H9 (cell line): ENCODE results near the gene CBLB. TPM values are rescaled to one million over a fixed set of nuclear protein-coding genes. Genes with fewer than 3 reads are reported as not detected.
A peak's percentile ranks its signal among the peaks of the same experiment; 100 is the strongest.

Source experiments
- DNase-seq: peaks from one replicate; pipeline ENCODE4 v3.0.0-alpha.2; 2017
- H2AFZ ChIP-seq: one replicate; pipeline ENCODE4 v1.6.1; 2013; ENCODE audit warnings: mild to moderate bottlenecking, low read length, control low read depth, moderate library complexity
- H2AK5ac ChIP-seq: 2 replicates; pipeline ENCODE4 v1.6.1; 2013; ENCODE audit warnings: low read length, control low read depth, mixed read lengths; ENCODE audit not compliant: insufficient read length
- H2BK120ac ChIP-seq: one replicate; pipeline ENCODE4 v1.6.1; 2013; ENCODE audit warnings: low read depth, mild to moderate bottlenecking, low read length, control low read depth, inconsistent platforms; ENCODE audit not compliant: poor library complexity, severe bottlenecking
- H2BK12ac ChIP-seq: 2 replicates; pipeline ENCODE4 v1.6.1; 2013; ENCODE audit warnings: low read length, control low read depth, mixed read lengths, low read depth; ENCODE audit not compliant: insufficient read length
- H2BK15ac ChIP-seq: 2 replicates; pipeline ENCODE4 v1.6.1; 2013; ENCODE audit warnings: low read depth, low read length, control low read depth
- H2BK20ac ChIP-seq: one replicate; pipeline ENCODE4 v1.6.1; 2013; ENCODE audit warnings: low read depth, mild to moderate bottlenecking, low read length, control low read depth, inconsistent platforms; ENCODE audit not compliant: poor library complexity, severe bottlenecking
- H2BK5ac ChIP-seq: 2 replicates; pipeline ENCODE4 v1.6.1; 2013; ENCODE audit warnings: low read length, control low read depth, mixed read lengths; ENCODE audit not compliant: insufficient read length
- H3K14ac ChIP-seq: 2 replicates; pipeline ENCODE4 v1.6.1; 2013; ENCODE audit warnings: low read length, control low read depth; ENCODE audit not compliant: insufficient read depth
- H3K18ac ChIP-seq: 2 replicates; pipeline ENCODE4 v1.6.1; 2013; ENCODE audit warnings: low read depth, mild to moderate bottlenecking, mixed read lengths, low read length, control low read depth; ENCODE audit not compliant: insufficient read length
- H3K23ac ChIP-seq: 2 replicates; pipeline ENCODE4 v1.6.1; 2013; ENCODE audit warnings: low read length, control low read depth, mixed read lengths, low read depth; ENCODE audit not compliant: insufficient read length
- H3K23me2 ChIP-seq: 2 replicates; pipeline ENCODE4 v1.6.1; 2013; ENCODE audit warnings: low read depth, mild to moderate bottlenecking, mixed read lengths, low read length, control low read depth; ENCODE audit not compliant: insufficient read length, poor library complexity, severe bottlenecking
- H3K27ac ChIP-seq: 2 replicates; pipeline ENCODE4 v1.5.1; 2013; ENCODE audit warnings: low read length, control low read depth, mixed read lengths, low read depth; ENCODE audit not compliant: insufficient read length
- H3K27me3 ChIP-seq: 2 replicates; pipeline ENCODE4 v1.6.1; 2013; ENCODE audit warnings: low read length, control low read depth, inconsistent platforms; ENCODE audit not compliant: insufficient read depth
- H3K4ac ChIP-seq: 2 replicates; pipeline ENCODE4 v1.6.1; 2013; ENCODE audit warnings: low read depth, mild to moderate bottlenecking, control low read depth, inconsistent platforms, low read length, moderate library complexity
- H3K4me1 ChIP-seq: 2 replicates; pipeline ENCODE4 v1.6.1; 2013; ENCODE audit warnings: low read length, control low read depth, inconsistent platforms; ENCODE audit not compliant: insufficient read depth
- H3K4me2 ChIP-seq: 2 replicates; pipeline ENCODE4 v1.6.1; 2013; ENCODE audit warnings: low read length, control low read depth, mixed read lengths; ENCODE audit not compliant: insufficient read length, insufficient read depth
- H3K56ac ChIP-seq: 2 replicates; pipeline ENCODE4 v1.6.1; 2013; ENCODE audit warnings: low read depth, mild to moderate bottlenecking, mixed read lengths, low read length, control low read depth; ENCODE audit not compliant: insufficient read length
- H3K79me1 ChIP-seq: 2 replicates; pipeline ENCODE4 v1.6.1; 2013; ENCODE audit warnings: low read depth, mild to moderate bottlenecking, moderate library complexity, low read length, control low read depth, inconsistent platforms; ENCODE audit not compliant: insufficient read depth, poor library complexity, severe bottlenecking
- H3K79me2 ChIP-seq: 2 replicates; pipeline ENCODE4 v1.6.1; 2013; ENCODE audit warnings: low read length, control low read depth, inconsistent platforms; ENCODE audit not compliant: insufficient read depth
- H3K9ac ChIP-seq: 2 replicates; pipeline ENCODE4 v1.6.1; 2013; ENCODE audit warnings: low read length, control low read depth, mixed read lengths; ENCODE audit not compliant: insufficient read length; ENCODE audit errors: extremely low read depth
- H3K9me3 ChIP-seq: one replicate; pipeline ENCODE4 v1.6.1; 2013; ENCODE audit warnings: low read depth, low read length, inconsistent platforms; ENCODE audit not compliant: control insufficient read depth
- H3T11ph ChIP-seq: one replicate; pipeline ENCODE4 v1.6.1; 2013; ENCODE audit warnings: mild to moderate bottlenecking, low read length, control low read depth, inconsistent platforms
- H4K20me1 ChIP-seq: one replicate; pipeline ENCODE4 v1.6.1; 2013; ENCODE audit not compliant: control insufficient read depth, insufficient read length, insufficient read depth
- H4K5ac ChIP-seq: 2 replicates; pipeline ENCODE4 v1.6.1; 2013; ENCODE audit warnings: low read depth, mild to moderate bottlenecking, mixed read lengths, low read length, control low read depth; ENCODE audit not compliant: insufficient read length
- H4K8ac ChIP-seq: replicated peaks from 2 replicates; pipeline ENCODE4 v1.6.1; 2013; ENCODE audit warnings: low read length, control low read depth, mixed read lengths, low read depth; ENCODE audit not compliant: insufficient read length
- H4K91ac ChIP-seq: 2 replicates; pipeline ENCODE4 v1.6.1; 2013; ENCODE audit warnings: low read depth, mild to moderate bottlenecking, moderate library complexity, mixed read lengths, low read length, control low read depth; ENCODE audit not compliant: insufficient read length
- H3K27ac Mint-ChIP-seq, 3 experiments: 2 replicates in 2 of 3; 3 replicates in 1 of 3; pipeline ENCODE4 v1.8.0; 2020 to 2021; ENCODE audit warnings: mixed read lengths in 3 of 3, mild to moderate bottlenecking in 1 of 3, moderate library complexity in 1 of 3
- H3K27me3 Mint-ChIP-seq: 2 replicates; pipeline ENCODE4 v1.8.0; 2021; ENCODE audit warnings: low read depth, mild to moderate bottlenecking, moderate library complexity, mixed read lengths
- H3K36me3 Mint-ChIP-seq, 3 experiments: 2 replicates in 2 of 3; 3 replicates in 1 of 3; pipeline ENCODE4 v1.8.0; 2020 to 2021; ENCODE audit warnings: low read depth in 3 of 3, mixed read lengths in 3 of 3; ENCODE audit not compliant: insufficient read depth in 1 of 3
- H3K4me1 Mint-ChIP-seq, 2 experiments: 2 replicates each; pipeline ENCODE4 v1.8.0; 2020; ENCODE audit warnings: mixed read lengths in 2 of 2
- H3K4me3 Mint-ChIP-seq, 2 experiments: 2 replicates in 1 of 2; 3 replicates in 1 of 2; pipeline ENCODE4 v1.8.0; 2020 to 2021; ENCODE audit warnings: mild to moderate bottlenecking in 2 of 2, mixed read lengths in 2 of 2, moderate library complexity in 1 of 2
- H3K9me3 Mint-ChIP-seq, 2 experiments: 2 replicates in 1 of 2; 3 replicates in 1 of 2; pipeline ENCODE4 v1.8.0; 2020; ENCODE audit warnings: mild to moderate bottlenecking in 2 of 2, mixed read lengths in 2 of 2, moderate library complexity in 1 of 2
- WGBS: extraction: QIAGEN DNeasy Blood & Tissue Kit; methylation state at CpG from one replicate; pipeline ENCODE4 v1.1.7; 2013; ENCODE audit warnings: missing lambda C conversion rate, low lambda C conversion rate, mixed read lengths; ENCODE audit not compliant: insufficient read length; ENCODE audit errors: extremely low coverage; 5-methylcytosine and 5-hydroxymethylcytosine counted together
- total RNA-seq: library from RNA; stranded (reverse); gene quantifications from 2 replicates; pipeline ENCODE4 v1.2.1, GENCODE V29; 2021
- TF ChIP-seq, protein P1 (sequence below): fragments of 200-600 bp; sonication (generic); conservative IDR thresholded peaks from 3 replicates; pipeline ENCODE4 v1.8.0; 2021; ENCODE audit warnings: antibody characterized with exemption, mild to moderate bottlenecking

CBLB gene
- total RNA-seq, 1 experiment from 2014 or later = 25.7 TPM

DNA sequence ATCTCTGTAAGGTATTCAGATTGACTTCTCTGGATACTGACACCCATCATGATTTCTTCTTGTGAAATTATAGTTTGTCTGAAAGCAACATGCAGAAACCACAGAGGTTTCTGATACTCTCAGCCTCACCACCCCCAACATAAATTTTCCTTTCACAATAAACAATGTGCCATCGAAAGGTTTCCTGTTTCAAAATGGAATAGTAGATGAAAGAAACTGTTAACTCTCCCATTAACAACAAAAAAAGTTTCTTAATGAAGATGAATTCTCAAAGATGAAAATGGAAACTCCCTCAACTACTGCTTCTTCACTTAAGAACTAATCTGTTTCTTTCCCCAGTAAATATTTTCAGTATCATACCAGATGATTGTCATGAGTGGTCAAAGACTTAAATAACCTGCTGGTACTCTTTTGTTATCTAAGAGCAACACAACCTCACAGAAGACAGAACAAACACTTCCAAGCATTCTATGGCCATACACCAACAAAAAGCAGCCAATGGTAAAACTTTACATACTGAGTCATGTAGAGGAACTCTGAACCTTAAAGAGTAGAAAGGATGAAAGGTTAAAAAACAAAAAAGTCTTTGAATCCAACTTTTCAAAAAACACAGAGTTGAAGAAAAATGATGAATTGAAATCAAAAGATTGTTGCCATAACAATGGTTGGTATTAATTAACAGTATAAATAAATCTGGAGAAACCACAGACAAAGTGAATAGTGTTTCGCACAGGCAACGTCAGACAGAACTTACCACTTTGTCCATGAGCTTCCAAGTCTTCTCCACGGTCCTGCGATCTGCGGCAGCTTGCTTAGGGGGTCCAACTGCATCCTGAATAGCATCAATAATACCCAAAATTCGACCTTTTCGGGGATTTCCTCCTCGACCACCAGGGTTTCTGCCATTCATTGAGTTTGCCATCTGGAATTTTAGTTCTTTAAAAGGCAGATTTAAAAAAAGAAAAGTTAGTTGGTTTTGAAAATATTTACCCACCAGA, 1.9 kb downstream of the CBLB start:
- no peak overlapping the region for H3K56ac ChIP-seq
- no peak overlapping the region for H3K4ac ChIP-seq
- peak overlapping the region; percentile 89 for H3K4me2 ChIP-seq
- no peak overlapping the region for H2AFZ ChIP-seq
- WGBS = no CpG with 5 or more reads among the region's 9 CpGs
- no peaks in the 10 kb centered on the region for H3K9me3 ChIP-seq
- no peak overlapping the region for H2BK15ac ChIP-seq
- Mint-ChIP-seq H3K4me3 (peak overlapping the region; percentile 98), H3K9me3 (no peaks in the 10 kb centered on the region), H3K4me1 (peaks cover 26 to 34% of the 10 kb centered on the region in 2 experiments), H3K27me3 (no peaks in the 10 kb centered on the region), H3K36me3 (peaks cover 3 to 13% (median 3%) of the 10 kb centered on the region in 3 experiments; a peak in 5 of 7 replicates), H3K27ac (no peak overlapping the region)
- H3K23me2 ChIP-seq = peaks cover 8% of the 10 kb centered on the region
- peaks cover 2% of the 10 kb centered on the region; the same call in 1 of the 2 replicates for H3K4me1 ChIP-seq
- H3K79me2 ChIP-seq = peaks cover 3% of the 10 kb centered on the region; the same call in 1 of the 2 replicates
- no peak overlapping the region for H3K27ac ChIP-seq
- no peak overlapping the region for H4K8ac ChIP-seq
- H3K23ac ChIP-seq = no peak overlapping the region
- no peaks in the 10 kb centered on the region for H3K79me1 ChIP-seq
- no peak overlapping the region for H2BK120ac ChIP-seq
- H4K20me1 ChIP-seq = no peaks in the 10 kb centered on the region
- TF ChIP-seq, protein P1, sequence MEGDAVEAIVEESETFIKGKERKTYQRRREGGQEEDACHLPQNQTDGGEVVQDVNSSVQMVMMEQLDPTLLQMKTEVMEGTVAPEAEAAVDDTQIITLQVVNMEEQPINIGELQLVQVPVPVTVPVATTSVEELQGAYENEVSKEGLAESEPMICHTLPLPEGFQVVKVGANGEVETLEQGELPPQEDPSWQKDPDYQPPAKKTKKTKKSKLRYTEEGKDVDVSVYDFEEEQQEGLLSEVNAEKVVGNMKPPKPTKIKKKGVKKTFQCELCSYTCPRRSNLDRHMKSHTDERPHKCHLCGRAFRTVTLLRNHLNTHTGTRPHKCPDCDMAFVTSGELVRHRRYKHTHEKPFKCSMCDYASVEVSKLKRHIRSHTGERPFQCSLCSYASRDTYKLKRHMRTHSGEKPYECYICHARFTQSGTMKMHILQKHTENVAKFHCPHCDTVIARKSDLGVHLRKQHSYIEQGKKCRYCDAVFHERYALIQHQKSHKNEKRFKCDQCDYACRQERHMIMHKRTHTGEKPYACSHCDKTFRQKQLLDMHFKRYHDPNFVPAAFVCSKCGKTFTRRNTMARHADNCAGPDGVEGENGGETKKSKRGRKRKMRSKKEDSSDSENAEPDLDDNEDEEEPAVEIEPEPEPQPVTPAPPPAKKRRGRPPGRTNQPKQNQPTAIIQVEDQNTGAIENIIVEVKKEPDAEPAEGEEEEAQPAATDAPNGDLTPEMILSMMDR = 0 out of 3 replicates have a peak, but pooled peaks have one; percentile 19
- H3T11ph ChIP-seq = no peak overlapping the region
- DNase-seq = no peak
- H3K27me3 ChIP-seq = no peaks in the 10 kb centered on the region
- no peak overlapping the region for H4K5ac ChIP-seq
- H2BK5ac ChIP-seq = no peak overlapping the region
- no peak overlapping the region for H3K14ac ChIP-seq
- H2AK5ac ChIP-seq = no peak overlapping the region
- no peak overlapping the region for H3K9ac ChIP-seq
- H3K18ac ChIP-seq = no peak overlapping the region
- H4K91ac ChIP-seq = no peak overlapping the region
- H2BK20ac ChIP-seq = no peak overlapping the region
- H2BK12ac ChIP-seq = no peak overlapping the region
